ENCODE results near the gene RNF4. TPM values are rescaled to one million over a fixed set of nuclear protein-coding genes. Genes with fewer than 3 reads are reported as not detected.

The RNF4 gene
- total RNA-seq, 1 donor from 2014 or later = 86.7 TPM

DNA sequence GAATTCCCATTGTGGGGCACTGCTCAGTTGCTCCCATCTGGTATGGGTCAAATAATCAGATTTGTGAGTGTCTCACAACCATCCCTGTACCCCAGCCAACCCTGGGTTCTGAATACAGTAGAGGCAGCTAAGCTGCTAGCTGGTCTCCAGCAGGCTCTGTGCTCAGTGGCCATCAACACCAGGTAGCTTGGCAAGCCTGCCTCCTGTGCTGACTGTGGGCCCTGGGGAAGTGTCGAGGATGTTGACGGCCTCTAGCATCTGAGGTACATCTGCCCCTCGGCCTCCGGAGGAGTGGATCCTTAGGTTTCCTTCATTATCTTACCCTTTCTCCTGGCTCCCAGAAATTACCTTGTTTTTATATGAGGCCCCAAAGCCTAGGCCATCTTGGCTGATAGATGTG, 13.3 kb downstream of the RNF4 start:
- TF ChIP-seq, protein P1, sequence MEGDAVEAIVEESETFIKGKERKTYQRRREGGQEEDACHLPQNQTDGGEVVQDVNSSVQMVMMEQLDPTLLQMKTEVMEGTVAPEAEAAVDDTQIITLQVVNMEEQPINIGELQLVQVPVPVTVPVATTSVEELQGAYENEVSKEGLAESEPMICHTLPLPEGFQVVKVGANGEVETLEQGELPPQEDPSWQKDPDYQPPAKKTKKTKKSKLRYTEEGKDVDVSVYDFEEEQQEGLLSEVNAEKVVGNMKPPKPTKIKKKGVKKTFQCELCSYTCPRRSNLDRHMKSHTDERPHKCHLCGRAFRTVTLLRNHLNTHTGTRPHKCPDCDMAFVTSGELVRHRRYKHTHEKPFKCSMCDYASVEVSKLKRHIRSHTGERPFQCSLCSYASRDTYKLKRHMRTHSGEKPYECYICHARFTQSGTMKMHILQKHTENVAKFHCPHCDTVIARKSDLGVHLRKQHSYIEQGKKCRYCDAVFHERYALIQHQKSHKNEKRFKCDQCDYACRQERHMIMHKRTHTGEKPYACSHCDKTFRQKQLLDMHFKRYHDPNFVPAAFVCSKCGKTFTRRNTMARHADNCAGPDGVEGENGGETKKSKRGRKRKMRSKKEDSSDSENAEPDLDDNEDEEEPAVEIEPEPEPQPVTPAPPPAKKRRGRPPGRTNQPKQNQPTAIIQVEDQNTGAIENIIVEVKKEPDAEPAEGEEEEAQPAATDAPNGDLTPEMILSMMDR (conservative IDR thresholded peaks at IDR 0.05; ENCODE audit: low read depth, low read length) = no peak
- no peak overlapping the region for H3K4me3 ChIP-seq (ENCODE audit: low read depth, low read length)
- DNase-seq (ENCODE audit: low read depth) = no peak

DNA sequence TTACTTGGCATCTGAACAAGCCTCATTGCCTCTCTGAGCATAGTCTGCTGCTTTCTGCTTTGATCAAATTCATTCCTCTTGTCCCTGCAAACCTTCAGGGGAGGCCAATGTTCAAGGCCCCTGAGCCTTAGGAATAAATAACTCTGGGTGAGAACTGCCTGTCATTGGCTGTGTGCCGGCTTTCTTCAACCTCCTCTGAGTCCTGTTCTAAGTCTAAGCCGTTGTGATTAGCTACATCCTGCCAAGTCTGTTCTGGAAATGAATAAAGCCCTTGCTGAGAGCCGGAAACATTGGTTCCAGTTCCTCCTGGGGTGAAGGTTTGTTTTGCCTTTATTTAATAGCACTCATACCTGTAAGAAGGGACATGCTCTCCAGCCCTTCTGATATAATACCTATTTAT, 13.8 kb downstream of the RNF4 start:
- TF ChIP-seq, protein P1 (conservative IDR thresholded peaks at IDR 0.05; ENCODE audit: low read depth, low read length) = no peak
- no peak for DNase-seq (ENCODE audit: low read depth)
- no peak overlapping the region for H3K4me3 ChIP-seq (ENCODE audit: low read depth, low read length)

DNA sequence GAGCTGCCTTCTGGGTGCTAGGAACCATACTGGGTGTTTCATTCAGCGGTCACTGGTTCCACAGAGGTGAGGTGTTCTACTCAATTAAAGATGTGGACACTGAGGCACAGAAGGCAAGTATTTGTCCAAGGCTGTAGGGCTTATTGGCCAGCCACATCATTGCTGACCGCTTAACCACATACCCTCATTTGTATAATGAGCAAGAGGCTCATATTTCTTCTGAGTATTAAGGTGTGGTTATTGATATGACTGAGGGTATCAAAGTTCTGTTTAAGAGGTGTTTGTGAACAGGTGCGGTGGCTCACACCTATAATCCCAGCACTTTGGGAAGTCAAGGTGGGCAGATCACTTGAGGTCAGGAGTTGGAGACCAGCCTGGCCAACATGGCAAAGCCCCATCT, 14.3 kb downstream of the RNF4 start:
- TF ChIP-seq, protein P1 (conservative IDR thresholded peaks at IDR 0.05; ENCODE audit: low read depth, low read length) = no peak
- DNase-seq (ENCODE audit: low read depth) = no peak
- H3K4me3 ChIP-seq (ENCODE audit: low read depth, low read length) = no peak overlapping the region

DNA sequence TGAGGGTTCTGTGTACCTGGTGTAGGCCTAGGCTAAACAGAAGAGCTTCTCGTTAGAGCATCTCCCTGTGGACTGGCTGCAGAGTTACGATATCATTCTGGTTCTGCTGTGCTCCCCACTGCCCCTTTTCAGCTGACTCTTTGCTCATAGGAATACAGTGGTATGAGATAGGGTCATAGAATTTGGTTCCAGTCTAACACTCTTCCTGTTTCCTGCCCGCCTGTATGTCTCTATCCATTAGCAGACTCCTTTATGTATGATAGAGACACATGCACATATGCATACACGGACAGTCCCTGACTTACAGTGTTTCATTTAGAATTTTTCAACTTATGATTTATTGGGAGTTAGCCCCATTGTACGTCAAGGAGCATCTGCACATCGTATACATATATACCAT, 15.3 kb downstream of the RNF4 start:
- no peak for DNase-seq (ENCODE audit: low read depth)
- TF ChIP-seq, protein P1 (conservative IDR thresholded peaks at IDR 0.05; ENCODE audit: low read depth, low read length) = no peak
- no peak overlapping the region for H3K4me3 ChIP-seq (ENCODE audit: low read depth, low read length)

DNA sequence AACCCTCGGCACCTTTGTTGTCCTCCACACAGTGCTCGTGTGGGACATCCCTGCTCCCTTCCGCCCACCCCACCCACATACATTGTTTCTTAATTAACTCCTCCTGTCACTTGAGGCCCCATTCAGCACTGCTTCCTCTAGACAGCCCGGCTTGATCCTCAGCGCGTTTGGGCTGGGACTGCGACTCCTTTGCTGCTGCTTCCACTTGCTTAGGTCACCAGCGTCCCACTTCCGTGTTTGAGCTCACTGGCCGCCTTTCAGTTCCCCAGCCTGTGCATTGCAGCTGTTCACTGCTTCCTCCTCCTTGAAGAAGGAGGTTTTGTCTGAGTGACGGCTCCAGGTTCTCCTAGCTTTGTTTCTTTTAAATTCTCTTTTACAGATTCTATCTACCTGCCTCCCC, 16.1 kb downstream of the RNF4 start:
- no peak overlapping the region for H3K4me3 ChIP-seq (ENCODE audit: low read depth, low read length)
- no peak for DNase-seq (ENCODE audit: low read depth)
- TF ChIP-seq, protein P1 (conservative IDR thresholded peaks at IDR 0.05; ENCODE audit: low read depth, low read length) = no peak

DNA sequence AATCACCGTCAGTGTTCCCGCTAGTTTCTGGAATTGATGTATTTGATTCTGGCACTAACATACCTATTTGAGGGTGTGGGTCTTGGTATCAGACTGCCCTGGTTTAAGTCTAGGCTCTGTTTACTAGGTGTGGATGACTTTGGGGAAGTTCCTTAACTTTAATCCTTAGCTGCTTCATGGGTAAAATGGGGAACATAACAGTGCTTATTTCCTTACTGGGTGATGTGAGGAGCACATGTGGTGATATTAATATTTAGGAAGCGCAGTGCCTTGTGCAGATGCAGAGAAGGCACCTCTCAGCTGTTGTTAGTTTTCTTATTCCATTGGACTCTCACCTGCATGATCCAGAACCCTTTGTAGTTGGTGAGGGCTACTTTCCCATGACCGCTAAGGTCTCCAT, 17.1 kb downstream of the RNF4 start:
- H3K4me3 ChIP-seq (ENCODE audit: low read depth, low read length) = no peak overlapping the region
- TF ChIP-seq, protein P1 (conservative IDR thresholded peaks at IDR 0.05; ENCODE audit: low read depth, low read length) = no peak
- no peak for DNase-seq (ENCODE audit: low read depth)

DNA sequence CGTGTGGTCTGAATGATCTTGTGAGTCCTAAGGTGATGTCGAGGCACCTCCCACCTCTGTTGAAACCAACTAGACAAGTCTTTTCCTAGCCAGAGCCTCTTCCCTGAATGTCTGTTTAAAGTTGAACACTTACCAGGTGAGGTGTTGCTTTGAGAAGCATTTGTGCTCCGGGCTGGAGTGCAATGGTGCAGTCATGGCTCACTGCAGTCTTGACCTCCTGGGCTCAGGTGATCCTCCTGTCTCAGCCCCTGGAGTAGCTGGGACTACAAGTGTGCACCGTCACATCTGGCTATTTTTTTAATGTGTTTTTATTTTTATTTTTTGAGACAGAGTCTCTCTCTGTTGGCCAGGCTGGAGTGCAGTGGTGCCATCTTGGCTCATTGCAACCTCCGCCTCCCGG, 18.1 kb downstream of the RNF4 start:
- TF ChIP-seq, protein P1 (conservative IDR thresholded peaks at IDR 0.05; ENCODE audit: low read depth, low read length) = no peak
- no peak for DNase-seq (ENCODE audit: low read depth)
- H3K4me3 ChIP-seq (ENCODE audit: low read depth, low read length) = no peak overlapping the region

Measured in epithelial cell of proximal tubule (primary cell).